ENCODE measurements around the gene MRPL17.

Gene MRPL17

DNA sequence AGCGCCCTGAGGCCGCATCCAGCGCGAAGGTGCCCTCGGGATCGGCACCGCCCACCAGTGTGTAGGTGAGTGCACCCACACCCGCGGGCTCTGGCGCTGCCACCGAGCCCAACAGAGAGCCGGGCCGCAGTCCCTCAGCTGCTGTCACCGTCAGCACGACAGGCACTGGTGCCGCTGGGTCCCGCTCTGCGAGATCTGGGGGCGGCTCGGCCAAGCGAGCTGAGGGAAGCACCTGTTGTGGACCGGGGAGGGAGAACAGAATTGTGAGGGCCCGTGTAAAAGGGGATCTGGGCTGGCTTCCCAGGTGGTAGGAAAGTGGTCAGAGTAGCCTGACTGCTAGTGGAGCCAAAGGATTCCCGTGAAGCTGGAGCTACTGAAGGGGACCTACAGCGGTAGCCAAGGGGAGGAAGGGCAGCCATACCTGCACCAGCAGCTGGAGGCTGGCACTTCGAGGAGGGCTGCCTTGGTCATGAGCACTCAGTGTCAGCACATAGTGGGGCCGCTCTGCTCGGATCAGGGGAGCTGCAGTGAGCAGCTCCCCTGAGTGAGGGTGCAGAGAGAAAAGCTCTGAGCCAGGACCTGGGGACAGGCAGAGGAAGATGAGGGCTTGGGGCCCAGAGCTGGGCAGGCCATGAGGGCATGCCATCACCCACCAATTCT is 52.4 kb downstream of the MRPL17 start:
- TF ChIP-seq TAF1 (IDR thresholded peaks at IDR 0.05; ENCODE audit: low read depth, low read length) (no peak), POLR2A (IDR thresholded peaks at IDR 0.05; ENCODE audit: low read depth, low read length) (no peak), POU2F2 (IDR thresholded peaks at IDR 0.05; ENCODE audit: low read depth, low read length) (no peak), POLR2AphosphoS5 (IDR thresholded peaks at IDR 0.05; ENCODE audit: low read depth, low read length) (no peak), PAX5 (IDR thresholded peaks at IDR 0.05; ENCODE audit: insufficient read depth, low read length, severe bottlenecking) (no peak), SPI1 (IDR thresholded peaks at IDR 0.05; ENCODE audit: low read depth, low read length) (no peak)
- FAIRE-seq (no peak), DNase-seq (ENCODE audit: insufficient read length, low spot score) (no peak)
